Measurements from ENCODE around the gene TTC13. TPM values are rescaled to one million over a fixed set of nuclear protein-coding genes. Genes with fewer than 3 reads are reported as not detected.

The TTC13 gene
- total RNA-seq, 4 donors from 2014 or later: 14.4 to 28.5 (median 26.1) TPM

DNA sequence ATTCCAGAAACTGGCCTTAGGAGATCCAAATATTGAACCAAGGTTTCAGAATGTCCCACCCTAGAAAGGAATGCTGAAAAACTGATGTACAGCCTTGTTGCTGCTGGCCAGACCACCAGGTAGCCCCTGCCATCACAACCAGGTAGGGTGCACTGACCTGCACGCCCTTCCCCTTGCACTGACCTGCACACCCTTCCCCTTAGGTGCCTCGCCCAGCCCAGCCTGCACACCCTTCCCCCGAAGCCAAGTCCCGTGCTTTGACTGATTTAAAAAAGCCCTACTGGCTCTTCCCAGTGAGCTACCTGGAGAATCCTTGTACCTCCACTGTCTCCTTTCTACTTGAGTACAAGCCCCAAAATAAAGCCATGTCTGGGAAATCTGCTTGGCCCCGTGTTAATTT, 84.0 kb downstream of the TTC13 start:
- no peaks in the 10 kb centered on the region for H3K9me3 ChIP-seq
- H3K27me3 ChIP-seq: no peaks in the 10 kb centered on the region
- no peak for DNase-seq
- intact Hi-C loops (cut with DNase I): no loop called here
- H3K27ac ChIP-seq: no peak overlapping the region
- no peaks in the 10 kb centered on the region for H3K4me1 ChIP-seq
- 85 to 90% methylated on average over 5 of the region's 5 CpGs for WGBS, 2 donors
- no peak overlapping the region for H3K4me3 ChIP-seq (replicated peaks in 1 of 3)
- H3K36me3 ChIP-seq: no peaks in the 10 kb centered on the region
- TF ChIP-seq, protein P1, sequence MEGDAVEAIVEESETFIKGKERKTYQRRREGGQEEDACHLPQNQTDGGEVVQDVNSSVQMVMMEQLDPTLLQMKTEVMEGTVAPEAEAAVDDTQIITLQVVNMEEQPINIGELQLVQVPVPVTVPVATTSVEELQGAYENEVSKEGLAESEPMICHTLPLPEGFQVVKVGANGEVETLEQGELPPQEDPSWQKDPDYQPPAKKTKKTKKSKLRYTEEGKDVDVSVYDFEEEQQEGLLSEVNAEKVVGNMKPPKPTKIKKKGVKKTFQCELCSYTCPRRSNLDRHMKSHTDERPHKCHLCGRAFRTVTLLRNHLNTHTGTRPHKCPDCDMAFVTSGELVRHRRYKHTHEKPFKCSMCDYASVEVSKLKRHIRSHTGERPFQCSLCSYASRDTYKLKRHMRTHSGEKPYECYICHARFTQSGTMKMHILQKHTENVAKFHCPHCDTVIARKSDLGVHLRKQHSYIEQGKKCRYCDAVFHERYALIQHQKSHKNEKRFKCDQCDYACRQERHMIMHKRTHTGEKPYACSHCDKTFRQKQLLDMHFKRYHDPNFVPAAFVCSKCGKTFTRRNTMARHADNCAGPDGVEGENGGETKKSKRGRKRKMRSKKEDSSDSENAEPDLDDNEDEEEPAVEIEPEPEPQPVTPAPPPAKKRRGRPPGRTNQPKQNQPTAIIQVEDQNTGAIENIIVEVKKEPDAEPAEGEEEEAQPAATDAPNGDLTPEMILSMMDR (IDR thresholded peaks at IDR 0.05): no peak
- no peak for TF ChIP-seq POLR2A (IDR thresholded peaks at IDR 0.05)

- DNase-seq: no peak
- Histone ChIP-seq H3K36me3 (no peaks in the 10 kb centered on the region), H3K4me3 (replicated peaks in 1 of 3) (no peak overlapping the region), H3K9me3 (no peaks in the 10 kb centered on the region), H3K27me3 (no peaks in the 10 kb centered on the region), H3K4me1 (no peaks in the 10 kb centered on the region), H3K27ac (no peak overlapping the region)
- intact Hi-C loops (cut with DNase I): no loop called here
- WGBS, 2 donors: 94 to 95% methylated on average over 6 of the region's 6 CpGs
- TF ChIP-seq, protein P1 (IDR thresholded peaks at IDR 0.05): no peak
- no peak for TF ChIP-seq POLR2A (IDR thresholded peaks at IDR 0.05)
Observed at GRCh38 chr1:230894032-230894431, 84.6 kb downstream of the TTC13 start.

DNA sequence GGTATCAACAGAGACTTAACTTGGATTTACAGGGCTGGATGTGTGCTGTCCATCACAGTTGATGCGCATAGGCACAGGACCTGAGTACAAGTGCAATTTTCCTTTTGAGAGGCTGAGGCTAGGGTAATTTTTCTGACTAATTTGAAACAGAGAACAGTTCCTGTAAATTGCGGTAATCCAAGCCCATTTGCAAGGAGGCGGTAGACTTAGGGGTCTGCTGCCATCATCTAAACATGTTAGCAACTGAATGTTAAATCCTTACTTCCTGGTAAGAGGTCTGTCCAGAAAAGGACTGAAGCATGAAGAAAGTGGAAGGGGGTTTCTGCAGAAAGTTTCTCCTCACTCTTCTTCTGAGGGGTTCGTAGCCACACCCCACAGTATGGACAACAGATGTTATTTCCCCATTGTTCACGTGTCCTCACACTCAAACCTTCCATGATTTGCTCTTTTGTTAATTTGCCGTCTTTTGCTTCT, 86.6 kb downstream of the TTC13 start:
- intact Hi-C loops (cut with DNase I): no loop called here

DNA sequence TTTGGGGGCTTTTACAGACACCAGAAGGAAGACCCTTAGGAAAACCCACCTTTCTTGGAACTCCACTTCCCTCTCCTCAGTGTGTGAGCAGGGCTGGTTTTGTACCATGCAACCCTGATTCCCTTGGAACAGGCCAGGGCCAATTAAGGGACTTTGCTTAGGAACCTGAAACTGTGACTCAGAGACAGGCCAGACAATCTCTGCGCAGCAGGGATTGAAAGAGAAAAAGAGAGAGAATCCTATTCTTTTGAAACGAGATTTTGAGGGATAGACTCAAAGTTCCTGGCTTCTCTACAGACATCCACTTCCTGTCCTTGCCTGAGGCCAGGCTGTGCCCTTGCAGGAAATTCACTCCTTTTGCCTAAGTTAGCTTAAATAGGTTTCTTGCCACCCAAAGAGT, 87.2 kb downstream of the TTC13 start:
- Histone ChIP-seq H3K4me1 (no peaks in the 10 kb centered on the region), H3K9me3 (no peaks in the 10 kb centered on the region), H3K36me3 (no peaks in the 10 kb centered on the region), H3K27ac (no peak overlapping the region), H3K27me3 (no peaks in the 10 kb centered on the region), H3K4me3 (replicated peaks in 1 of 3) (no peak overlapping the region)
- WGBS, 2 donors: 54 to 65% methylated on average over 2 of the region's 2 CpGs
- no peak for TF ChIP-seq POLR2A (IDR thresholded peaks at IDR 0.05)
- TF ChIP-seq, protein P1 (IDR thresholded peaks at IDR 0.05): no peak
- no peak for DNase-seq
- intact Hi-C loops (cut with DNase I): no loop called here

More for the DNA sequence above, 86.6 kb downstream of the TTC13 start:
- no peak for TF ChIP-seq POLR2A (IDR thresholded peaks at IDR 0.05)
- TF ChIP-seq, protein P1 (IDR thresholded peaks at IDR 0.05): no peak
- H3K27me3 ChIP-seq: no peaks in the 10 kb centered on the region
- no peak overlapping the region for H3K4me3 ChIP-seq (replicated peaks in 1 of 3)
- no peaks in the 10 kb centered on the region for H3K4me1 ChIP-seq
- no peaks in the 10 kb centered on the region for H3K9me3 ChIP-seq
- H3K27ac ChIP-seq: no peak overlapping the region
- 82 to 87% methylated on average over 6 of the region's 6 CpGs for WGBS, 2 donors
- no peak for DNase-seq
- H3K36me3 ChIP-seq: no peaks in the 10 kb centered on the region

DNA sequence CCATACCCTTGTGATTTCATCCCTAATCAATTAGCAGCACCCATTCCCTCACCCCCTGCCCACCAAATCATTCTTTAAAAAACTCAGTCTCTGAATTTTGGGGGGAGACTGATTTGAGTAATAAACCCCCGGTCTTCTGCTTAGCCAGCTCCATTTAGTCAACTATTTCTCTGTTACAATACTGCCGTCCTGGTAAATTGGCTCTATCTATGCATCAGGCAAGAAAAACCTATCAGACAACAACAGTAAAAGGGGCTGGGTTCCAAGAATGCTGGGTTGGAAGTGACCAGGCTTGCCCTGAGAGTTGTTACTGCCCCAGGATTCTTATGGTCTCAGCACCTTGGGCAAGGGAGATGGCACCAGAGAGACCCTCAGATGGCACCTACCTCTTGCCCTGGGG, 94.0 kb downstream of the TTC13 start:
- WGBS, 2 donors: 95 to 97% methylated on average over 2 of the region's 2 CpGs

More for the DNA sequence above, 94.0 kb downstream of the TTC13 start:
- Histone ChIP-seq H3K4me1 (peaks cover 0 to 15% of the 10 kb centered on the region in 2 donors), H3K4me3 (replicated peaks in 1 of 3) (no peak overlapping the region), H3K36me3 (no peaks in the 10 kb centered on the region), H3K27me3 (no peaks in the 10 kb centered on the region), H3K9me3 (no peaks in the 10 kb centered on the region), H3K27ac (no peak overlapping the region)
- TF ChIP-seq, protein P1 (IDR thresholded peaks at IDR 0.05): no peak
- TF ChIP-seq POLR2A (IDR thresholded peaks at IDR 0.05): no peak
- intact Hi-C loops (cut with DNase I): no loop called here
- no peak for DNase-seq

All from thyroid gland (tissue), 4 donors.